NCI-H146 treated with DMSO at 0.1 percent for 48 hours (cell line): ENCODE results near the gene TMEM52.

Source experiments
- DNase-seq: peaks from one replicate; lab custom pipeline; 2025; ENCODE audit not compliant: unreplicated experiment; lab: John Stamatoyannopoulos, UW

TMEM52 gene

DNA sequence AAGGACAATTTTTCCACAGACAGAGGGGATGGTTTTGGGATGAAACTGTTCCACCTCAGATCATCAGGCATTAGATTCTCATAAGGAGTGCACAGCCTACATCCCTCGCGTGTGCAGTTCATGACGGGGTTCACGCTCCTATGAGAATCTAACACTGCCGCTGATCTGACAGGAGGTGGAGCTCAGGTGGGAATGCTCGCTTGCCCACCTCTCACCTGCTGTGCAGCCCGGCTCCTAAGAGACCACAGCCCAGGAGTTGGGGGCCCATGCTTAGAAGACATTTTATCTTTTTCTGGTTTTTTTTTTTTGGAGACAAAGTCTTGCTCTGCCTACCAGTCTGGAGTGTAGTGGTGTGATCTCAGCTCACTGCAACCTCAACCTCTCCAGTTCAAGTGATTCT lies 44.2 kb downstream of the TMEM52 start:
- DNase-seq, result no peak

DNA sequence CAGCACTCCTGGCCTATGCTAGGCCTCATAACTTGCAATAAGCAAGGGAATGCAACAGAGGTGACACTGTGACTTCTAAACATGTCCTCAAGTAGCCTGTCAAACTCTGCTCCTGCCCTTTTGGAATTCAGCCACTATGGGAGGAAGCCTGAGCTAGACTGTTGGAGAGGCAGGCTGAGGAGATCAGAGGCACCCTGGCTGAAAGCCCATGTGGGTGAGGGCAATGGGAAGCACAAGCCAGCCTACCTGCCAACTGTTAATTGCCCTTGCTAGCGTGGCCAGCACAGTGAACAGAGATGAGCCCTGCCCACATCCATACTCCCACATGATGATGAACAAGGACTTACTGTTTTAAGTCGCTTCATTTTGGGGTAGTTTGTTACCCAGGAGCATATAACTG lies 45.9 kb downstream of the TMEM52 start:
- no peak for DNase-seq

DNA sequence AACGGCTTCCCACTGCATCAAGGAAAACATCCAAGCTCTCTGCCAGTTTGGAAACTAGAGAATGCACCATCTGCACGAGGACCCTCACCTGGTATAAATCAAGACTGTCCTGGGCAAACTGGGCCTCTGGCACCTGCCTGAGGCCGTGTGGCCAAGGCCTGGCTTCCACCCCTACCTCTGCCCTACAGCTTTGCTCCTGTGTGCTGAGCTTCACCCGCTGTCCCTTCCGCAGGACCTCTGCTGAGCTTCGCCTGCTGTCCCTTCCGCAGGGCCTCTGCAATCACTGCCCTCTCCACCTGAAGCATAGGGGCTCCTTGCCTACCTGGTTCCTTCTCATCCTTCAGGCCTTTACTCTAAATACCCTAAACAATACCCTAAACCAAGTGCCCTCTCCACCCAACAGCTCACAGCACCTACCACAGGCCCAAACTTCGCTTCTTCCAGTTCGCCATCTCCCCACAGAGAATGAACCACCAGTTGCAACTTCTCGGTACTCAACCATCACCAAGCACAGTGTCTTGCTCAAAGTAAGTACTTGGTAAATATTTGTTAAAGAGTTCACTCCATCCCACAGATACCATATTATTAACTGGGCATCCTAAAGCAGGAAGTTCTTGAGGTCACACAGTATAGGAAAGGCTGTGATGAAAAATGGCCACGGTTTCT lies 46.6 kb downstream of the TMEM52 start:
- DNase-seq, result no peak

DNA sequence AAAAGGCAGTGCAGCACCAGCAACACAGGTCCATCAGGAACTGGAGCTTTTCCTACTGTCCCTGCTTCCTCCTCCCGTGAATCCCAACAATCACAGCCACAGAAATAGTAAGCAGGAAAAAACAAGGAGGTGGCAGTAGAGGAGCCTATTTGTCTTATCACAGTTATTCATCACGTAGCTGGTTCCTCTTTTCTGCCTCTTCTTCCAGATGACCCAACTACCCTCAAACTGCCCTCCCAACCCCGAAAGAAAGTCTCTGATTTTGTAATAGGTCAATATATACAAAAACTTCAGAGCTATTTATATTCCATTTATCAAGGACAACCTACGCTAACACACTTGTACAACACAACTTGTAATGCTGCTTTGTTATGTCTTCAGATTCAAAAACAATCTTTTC lies 49.6 kb downstream of the TMEM52 start:
- no peak for DNase-seq
